T-cell (primary cell): ENCODE data around the gene CRTC2. TPM values are rescaled to one million over a fixed set of nuclear protein-coding genes. Genes with fewer than 3 reads are reported as not detected.
"Not testable (repeated sequence)": the region's sequence is repeated elsewhere in the genome, so short reads cannot be mapped to it uniquely, and the experiment has no call there.

Experiments used
- ATAC-seq, 4 experiments: fragments of 200-7000 bp in 3 of 4; fragments of 150-1000 bp in 1 of 4; cut with Tn5 transposase; replicated peaks in 1 of 4; 1 replicate in 3 of 4; 2 replicates in 1 of 4; pipeline ENCODE4 v1.10.0; 2021; ENCODE audit warnings: moderate library complexity in 3 of 4, mild to moderate bottlenecking in 2 of 4, moderate number of reproducible peaks in 1 of 4
- CTCF ChIA-PET, 2 donors: fragments of 300-600 bp; sonication (Branson Sonifier 250); formaldehyde crosslinking; loops; one replicate each; lab custom pipeline; 2022; ENCODE audit warnings: antibody characterized with exemption in 2 of 2; lab: Charles Lee
- POLR2A ChIA-PET, 2 donors: fragments of 300-600 bp; sonication (Branson Sonifier 250); formaldehyde crosslinking; loops; one replicate each; lab custom pipeline; 2022; ENCODE audit warnings: antibody characterized with exemption in 2 of 2; lab: Charles Lee
- DNase-seq, 35 experiments: peaks; one replicate each; pipeline versions ENCODE4 v3.0.0 to v3.0.0-alpha.2; 2013 to 2023
- H3K27ac ChIP-seq: one replicate; pipeline ENCODE4 v1.5.1; 2013; ENCODE audit warnings: low read length
- H3K27me3 ChIP-seq, 2 experiments: replicated peaks in 1 of 2; 1 replicate in 1 of 2; 2 replicates in 1 of 2; pipeline versions ENCODE4 v1.6.1 to v1.7.0; 2013; ENCODE audit warnings: low read length in 1 of 2, mixed read lengths in 1 of 2; ENCODE audit not compliant: control insufficient read depth in 2 of 2, insufficient read depth in 2 of 2; ENCODE audit errors: extremely low read depth in 1 of 2
- H3K36me3 ChIP-seq, 2 donors: 1 replicate in 1 of 2; 2 replicates in 1 of 2; pipeline versions ENCODE4 v1.6.1 to v1.7.0; 2013; ENCODE audit warnings: low read length in 1 of 2; ENCODE audit not compliant: control insufficient read depth in 2 of 2, insufficient read depth in 1 of 2; ENCODE audit errors: extremely low read depth in 1 of 2
- H3K4me1 ChIP-seq, 2 experiments: 1 replicate in 1 of 2; 2 replicates in 1 of 2; pipeline versions ENCODE4 v1.6.1 to v1.7.0; 2013; ENCODE audit warnings: low read length in 2 of 2, mixed read lengths in 1 of 2; ENCODE audit not compliant: insufficient read depth in 2 of 2, control insufficient read depth in 1 of 2; ENCODE audit errors: extremely low read depth in 1 of 2
- H3K4me3 ChIP-seq, 2 donors: 1 replicate in 1 of 2; 2 replicates in 1 of 2; pipeline versions ENCODE4 v1.5.1 to v1.7.0; 2013; ENCODE audit warnings: mild to moderate bottlenecking in 2 of 2, low read length in 1 of 2, moderate library complexity in 1 of 2; ENCODE audit not compliant: control insufficient read depth in 1 of 2; ENCODE audit errors: extremely low read depth in 1 of 2
- H3K9me3 ChIP-seq: 2 replicates; pipeline ENCODE4 v1.7.0; 2013
- H3K27ac Mint-ChIP-seq, 2 donors: one replicate each; pipeline ENCODE4 v1.8.0; 2020 to 2021; ENCODE audit warnings: mild to moderate bottlenecking in 2 of 2, mixed read lengths in 2 of 2
- H3K27me3 Mint-ChIP-seq, 2 donors: one replicate each; pipeline ENCODE4 v1.8.0; 2021 to 2022; ENCODE audit warnings: mixed read lengths in 2 of 2
- H3K36me3 Mint-ChIP-seq: one replicate; pipeline ENCODE4 v1.8.0; 2021; ENCODE audit warnings: mixed read lengths
- H3K4me1 Mint-ChIP-seq, 3 donors: one replicate each; pipeline ENCODE4 v1.8.0; 2020 to 2022; ENCODE audit warnings: mixed read lengths in 3 of 3, mild to moderate bottlenecking in 1 of 3
- H3K4me3 Mint-ChIP-seq, 3 donors: one replicate each; pipeline ENCODE4 v1.8.0; 2020 to 2022; ENCODE audit warnings: mild to moderate bottlenecking in 3 of 3, mixed read lengths in 3 of 3, moderate library complexity in 3 of 3
- H3K9me3 Mint-ChIP-seq, 3 donors: one replicate each; pipeline ENCODE4 v1.8.0; 2020 to 2022; ENCODE audit warnings: mixed read lengths in 3 of 3
- WGBS: methylation state at CpG from one replicate; pipeline ENCODE4 v1.1.5; 2013; ENCODE audit warnings: missing lambda C conversion rate; ENCODE audit not compliant: insufficient coverage; 5-methylcytosine and 5-hydroxymethylcytosine counted together
- total RNA-seq, 35 experiments: library from RNA in 6 of 35; stranded (reverse) in 6 of 35; fragments of 120-200 nt in 1 of 35; gene quantifications; one replicate each; pipeline versions ENCODE4 v1.2.1 to v1.2.4 and lab custom pipeline; 2013 to 2026

The CRTC2 gene
- total RNA-seq, 5 donors from 2014 or later (not counting 1 experiment from before 2014, with no cell fraction given) = 108 to 153 (median 122) TPM

GRCh38 chr1:153985941-153986761, 27.7 kb upstream of the CRTC2 start, which contains the start of gene RAB13:
Gene RAB13, minus strand, starts transcription at chr1:153986339. Its CDS starts 103 bp downstream, at chr1:153986236.
- H3K4me1 Mint-ChIP-seq = peaks cover 25 to 36% (median 30%) of the 10 kb centered on the region in 3 donors
- Histone ChIP-seq H3K9me3 (no peaks in the 10 kb centered on the region), H3K27ac (peak within 1 kb of the TSS; percentile 73), H3K4me1 (peaks cover 3 to 18% of the 10 kb centered on the region in 2 experiments), H3K27me3 (peaks cover 0 to 7% of the 10 kb centered on the region in 2 experiments), H3K4me3 (peak within 1 kb of the TSS in 1 of 2 donors; percentile 17), H3K36me3 (no peaks in the 10 kb centered on the region)
- no peaks in the 10 kb centered on the region for H3K9me3 Mint-ChIP-seq
- DNase-seq (no peak), ATAC-seq (no peak)
- H3K27me3 Mint-ChIP-seq = peaks cover 9 to 16% of the 10 kb centered on the region in 2 donors
- 39% methylated on average over 12 of the region's 32 CpGs for WGBS
- H3K36me3 Mint-ChIP-seq = peaks cover 4% of the 10 kb centered on the region
- ChIA-PET POLR2A (interaction anchor here (0.6 to 0.7 kb wide), 3 partner anchors 13 to 286 kb away, joined by 3 to 4 read pairs (median 3); partner anchors contain the start of gene HAX1 (in 1 of the 2)), CTCF (interaction anchor here (0.6 to 2.2 kb wide), 19 partner anchors 9 to 1014 kb away, joined by 3 to 14 read pairs (median 5); partner anchors contain the start of genes JTB (in 2 of the 2), CHTOP (in 1 of the 2) and CREB3L4 (in 1 of the 2))
- H3K27ac Mint-ChIP-seq = peak within 1 kb of the TSS; percentile 84 to 90
- H3K4me3 Mint-ChIP-seq = peak within 1 kb of the TSS; percentile 55 to 69 (median 61)

- H3K27ac Mint-ChIP-seq = peak overlapping the region; percentile 12 to 50
- Histone ChIP-seq H3K4me3 (no peak overlapping the region), H3K27ac (no peak overlapping the region), H3K27me3 (peaks cover 0 to 7% of the 10 kb centered on the region in 2 experiments), H3K4me1 (peaks cover 2 to 18% of the 10 kb centered on the region in 2 experiments), H3K36me3 (no peaks in the 10 kb centered on the region), H3K9me3 (no peaks in the 10 kb centered on the region)
- DNase-seq = no peak
- H3K36me3 Mint-ChIP-seq = peaks cover under 1% of the 10 kb centered on the region
- CTCF ChIA-PET = interaction anchor here (0.6 to 2.2 kb wide), 5 partner anchors 8 to 193 kb away, joined by 3 to 14 read pairs (median 3); partner anchors contain the start of gene JTB (in 1 of the 2)
- H3K27me3 Mint-ChIP-seq = peaks cover 9 to 13% of the 10 kb centered on the region in 2 donors
- no peak for ATAC-seq
- WGBS = 85% methylated on average over 5 of the region's 7 CpGs
- peaks cover 23 to 29% (median 25%) of the 10 kb centered on the region in 3 donors for H3K4me1 Mint-ChIP-seq
- peak overlapping the region; percentile 54 to 69 (median 55) for H3K4me3 Mint-ChIP-seq
- H3K9me3 Mint-ChIP-seq = no peaks in the 10 kb centered on the region
- POLR2A ChIA-PET = interaction anchor here (0.6 to 0.7 kb wide), 2 partner anchors 8 to 22 kb away, joined by 3 read pairs; partner anchors contain the start of genes JTB (in 1 of the 2) and SLC39A1 (in 1 of the 2)
Measured at GRCh38 chr1:153985341-153985912, 27.0 kb upstream of the CRTC2 start.

- Mint-ChIP-seq H3K27me3 (peaks cover 9 to 13% of the 10 kb centered on the region in 2 donors), H3K9me3 (no peaks in the 10 kb centered on the region), H3K4me1 (peaks cover 19 to 22% (median 19%) of the 10 kb centered on the region in 3 donors), H3K36me3 (no peaks in the 10 kb centered on the region), H3K4me3 (no peak overlapping the region), H3K27ac (no peak overlapping the region)
- no peak for ATAC-seq
- no peaks in the 10 kb centered on the region for H3K9me3 ChIP-seq
- DNase-seq = no peak
- H3K27ac ChIP-seq = no peak overlapping the region
- ChIA-PET CTCF (interaction anchor here in 1 of 2 donors (1.3 kb wide), 1 partner anchor 161 kb away, joined by 3 read pairs; no protein-coding TSS in a partner anchor), POLR2A (interaction anchor here in 1 of 2 donors (0.6 kb wide), 2 partner anchors 8 to 21 kb away, joined by 3 read pairs; partner anchors contain the start of gene SLC39A1)
- H3K27me3 ChIP-seq = peaks cover 0 to 7% of the 10 kb centered on the region in 2 experiments
- peaks cover 2 to 12% of the 10 kb centered on the region in 2 experiments for H3K4me1 ChIP-seq
- H3K36me3 ChIP-seq = no peaks in the 10 kb centered on the region
- 100% methylated on average over 2 of the region's 6 CpGs for WGBS
- no peak overlapping the region for H3K4me3 ChIP-seq
Measured at GRCh38 chr1:153984123-153984894, 25.9 kb upstream of the CRTC2 start.

- H3K9me3 ChIP-seq, H3K9me3 Mint-ChIP-seq, H3K4me3 ChIP-seq, H3K27ac Mint-ChIP-seq, H3K27ac ChIP-seq, H3K4me3 Mint-ChIP-seq, CTCF ChIA-PET, H3K36me3 Mint-ChIP-seq, ATAC-seq, H3K27me3 ChIP-seq, H3K36me3 ChIP-seq, DNase-seq: not testable (repeated sequence)
- POLR2A ChIA-PET = interaction anchor here in 1 of 2 donors (0.6 kb wide), 1 partner anchor 89 kb away, joined by 7 read pairs; no protein-coding TSS in a partner anchor
- H3K4me1 ChIP-seq = peaks cover 7 to 18% of the 10 kb centered on the region in 2 experiments
- no CpG with 5 or more reads among the region's 2 CpGs for WGBS
- Mint-ChIP-seq H3K27me3 (peaks cover 9 to 13% of the 10 kb centered on the region in 2 donors), H3K4me1 (peaks cover 26 to 33% (median 29%) of the 10 kb centered on the region in 3 donors)
Measured at GRCh38 chr1:153981735-153982134, 23.3 kb upstream of the CRTC2 start.

- ATAC-seq = not testable (repeated sequence)
- H3K4me3 Mint-ChIP-seq = peak overlapping the region; percentile 92 to 97 (median 97)
- peaks cover under 1 to 18% of the 10 kb centered on the region in 2 donors for H3K36me3 ChIP-seq
Measured at GRCh38 chr1:153979091-153979490, 20.7 kb upstream of the CRTC2 start.

More at GRCh38 chr1:153979091-153979490, 20.7 kb upstream of the CRTC2 start:
- H3K4me1 ChIP-seq = peaks cover 15 to 28% of the 10 kb centered on the region in 2 experiments
- Mint-ChIP-seq H3K4me1 (peaks cover 32 to 33% (median 33%) of the 10 kb centered on the region in 3 donors), H3K36me3 (peaks cover 12% of the 10 kb centered on the region), H3K27ac (peak overlapping the region in 1 of 2 donors; percentile 43)
- not testable (repeated sequence) for H3K27me3 Mint-ChIP-seq, H3K9me3 ChIP-seq, H3K27me3 ChIP-seq, H3K9me3 Mint-ChIP-seq, DNase-seq, H3K27ac ChIP-seq, H3K4me3 ChIP-seq
- POLR2A ChIA-PET = interaction anchor here in 1 of 2 donors (1.7 kb wide), 1 partner anchor 11 kb away, joined by 6 read pairs; no protein-coding TSS in a partner anchor
- WGBS = 100% methylated on average over 6 of the region's 12 CpGs
- CTCF ChIA-PET = interaction anchor here in 1 of 2 donors (3.4 kb wide), 1 partner anchor 8 kb away, joined by 14 read pairs; the partner anchor contains the start of gene RAB13
